HepG2 (cell line): ENCODE results near the gene THADA. TPM values are rescaled to one million over a fixed set of nuclear protein-coding genes. Genes with fewer than 3 reads are reported as not detected.

ENCODE experiments used
- AKAP8 ChIP-seq: sonication (generic); formaldehyde crosslinking; IDR thresholded peaks from 2 replicates; pipeline ENCODE4 v1.5.1; 2020; ENCODE audit warnings: mild to moderate bottlenecking, missing genetic modification reagents
- BRCA1 ChIP-seq: sonication (generic); formaldehyde crosslinking; IDR thresholded peaks from 2 replicates; pipeline ENCODE4 v1.4.0; 2020; ENCODE audit warnings: missing genetic modification reagents
- BRD4 ChIP-seq: sonication (generic); formaldehyde crosslinking; IDR thresholded peaks from 2 replicates; pipeline ENCODE4 v1.4.0; 2020; ENCODE audit warnings: missing genetic modification reagents
- DNMT1 ChIP-seq: sonication (generic); formaldehyde crosslinking; IDR thresholded peaks from 2 replicates; pipeline ENCODE4 v1.5.1; 2020; ENCODE audit warnings: mild to moderate bottlenecking, missing genetic modification reagents
- DRAP1 ChIP-seq: IDR thresholded peaks from 2 replicates; pipeline ENCODE4 v1.6.1; 2016; ENCODE audit warnings: missing genetic modification reagents, missing compliant biosample characterization
- E2F1 ChIP-seq: sonication (generic); formaldehyde crosslinking; IDR thresholded peaks from 2 replicates; pipeline ENCODE4 v1.5.0; 2020; ENCODE audit warnings: missing genetic modification reagents
- EED ChIP-seq: sonication (generic); formaldehyde crosslinking; IDR thresholded peaks from 2 replicates; pipeline ENCODE4 v1.5.0; 2020; ENCODE audit warnings: mild to moderate bottlenecking, missing genetic modification reagents
- ETV6 ChIP-seq: sonication (generic); formaldehyde crosslinking; conservative IDR thresholded peaks from 2 replicates; pipeline ENCODE4 v1.4.0; 2020; ENCODE audit warnings: missing genetic modification reagents
- EZH2 ChIP-seq: conservative IDR thresholded peaks from 2 replicates; pipeline ENCODE4 v1.6.1; 2012; ENCODE audit warnings: mild to moderate bottlenecking, low read depth, low read length, moderate library complexity
- FLYWCH1 ChIP-seq: sonication (generic); formaldehyde crosslinking; IDR thresholded peaks from 2 replicates; pipeline ENCODE4 v1.8.1; 2023; ENCODE audit warnings: mild to moderate bottlenecking, missing genetic modification reagents
- FOXA1 ChIP-seq, 2 experiments: fragments of 450-650 bp in 1 of 2; sonication (generic) in 1 of 2; formaldehyde crosslinking in 1 of 2; IDR thresholded peaks; 2 replicates each; pipeline versions ENCODE4 v1.4.0 to v1.6.1; 2016 to 2020; ENCODE audit warnings: missing genetic modification reagents in 1 of 2
- HNRNPLL ChIP-seq: fragments of 200-400 bp; formaldehyde crosslinking; IDR thresholded peaks from 2 replicates; pipeline ENCODE4 v1.6.1; 2017; ENCODE audit warnings: mild to moderate bottlenecking, low read depth, low read length; ENCODE audit not compliant: poor library complexity, severe bottlenecking
- JUND ChIP-seq: sonication (generic); formaldehyde crosslinking; IDR thresholded peaks from 2 replicates; pipeline ENCODE4 v1.8.0; 2022; ENCODE audit warnings: mild to moderate bottlenecking, missing genetic modification reagents
- MIXL1 ChIP-seq: IDR thresholded peaks from 2 replicates; pipeline ENCODE4 v1.6.1; 2016
- MLLT10 ChIP-seq: sonication (generic); formaldehyde crosslinking; IDR thresholded peaks from 2 replicates; pipeline ENCODE4 v1.4.0; 2020; ENCODE audit warnings: missing genetic modification reagents
- NCOA1 ChIP-seq: sonication (generic); formaldehyde crosslinking; IDR thresholded peaks from 2 replicates; pipeline ENCODE4 v1.9.0; 2021; ENCODE audit warnings: missing genetic modification reagents
- NPAS2 ChIP-seq: sonication (generic); formaldehyde crosslinking; IDR thresholded peaks from 2 replicates; pipeline ENCODE4 v1.8.0; 2022; ENCODE audit warnings: mild to moderate bottlenecking, missing genetic modification reagents, borderline replicate concordance
- RBM22 ChIP-seq: fragments of 200-400 bp; formaldehyde crosslinking; optimal IDR thresholded peaks from 2 replicates; pipeline ENCODE3; 2017; ENCODE audit warnings: mild to moderate bottlenecking, low read length, moderate library complexity
- RFX1 ChIP-seq: fragments of 450-650 bp; IDR thresholded peaks from 2 replicates; pipeline ENCODE4 v1.6.1; 2017
- SAP130 ChIP-seq: IDR thresholded peaks from 2 replicates; pipeline ENCODE4 v1.6.1; 2016; ENCODE audit warnings: low read depth
- TARDBP ChIP-seq: sonication (generic); formaldehyde crosslinking; IDR thresholded peaks from 2 replicates; pipeline ENCODE4 v1.8.0; 2022; ENCODE audit warnings: mild to moderate bottlenecking, missing genetic modification reagents
- ZNF263 ChIP-seq: sonication (generic); formaldehyde crosslinking; IDR thresholded peaks from 2 replicates; pipeline ENCODE4 v1.4.0; 2020; ENCODE audit warnings: missing genetic modification reagents
- ZNF343 ChIP-seq: sonication (generic); formaldehyde crosslinking; IDR thresholded peaks from 2 replicates; pipeline ENCODE4 v1.4.0; 2020; ENCODE audit warnings: mild to moderate bottlenecking, missing genetic modification reagents
- ZNF468 ChIP-seq: sonication (generic); formaldehyde crosslinking; IDR thresholded peaks from 2 replicates; pipeline ENCODE4 v1.8.0; 2022; ENCODE audit warnings: mild to moderate bottlenecking, moderate library complexity, missing genetic modification reagents
- ZNF766 ChIP-seq: sonication (generic); formaldehyde crosslinking; IDR thresholded peaks from 2 replicates; pipeline ENCODE4 v1.5.0; 2020; ENCODE audit warnings: missing genetic modification reagents, borderline replicate concordance
- ZNF781 ChIP-seq: sonication (generic); formaldehyde crosslinking; IDR thresholded peaks from 2 replicates; pipeline ENCODE4 v1.5.1; 2020; ENCODE audit warnings: borderline replicate concordance, mild to moderate bottlenecking, missing genetic modification reagents; ENCODE audit errors: not compliant biosample characterization
- ZNF850 ChIP-seq: sonication (generic); formaldehyde crosslinking; conservative IDR thresholded peaks from 2 replicates; pipeline ENCODE4 v1.9.0; 2021; ENCODE audit warnings: mild to moderate bottlenecking, missing genetic modification reagents
- polyA plus RNA-seq, 8 experiments: library from polyadenylated mRNA; depleted of rRNA in 3 of 8; stranded (reverse) in 7 of 8; unstranded in 1 of 8; fragments of >200 nt; fragmentation: Illumina TruSeq in 4 of 8; extraction: Trizol in 4 of 8; gene quantifications; 2 replicates each; pipeline versions ENCODE4 v1.2.1 to v1.2.3, GENCODE V29; 2011 to 2016; ENCODE audit warnings: low read depth in 4 of 8, missing spikeins in 1 of 8, mixed read lengths in 1 of 8; ENCODE audit not compliant: insufficient read depth in 1 of 8
- total RNA-seq, 5 experiments: library from RNA; depleted of rRNA; stranded (reverse); fragments of >200 nt; fragmentation: Illumina TruSeq; extraction: Trizol; gene quantifications; 2 replicates each; pipeline ENCODE4 v1.2.3, GENCODE V29; 2016; ENCODE audit warnings: low read depth in 1 of 5
- TF ChIP-seq, protein P1 (sequence below): sonication (generic); formaldehyde crosslinking; IDR thresholded peaks from 2 replicates; pipeline ENCODE4 v1.4.0; 2020; ENCODE audit warnings: missing genetic modification reagents

The THADA gene
- total and polyA plus RNA-seq, 2 of the 13 experiments (the other 11 are each of a cell fraction or from before 2014, with no cell fraction given), result 12.7 to 21.7 TPM

- TF ChIP-seq ZNF766 (CRISPR knock-in tag), result no peak
- TF ChIP-seq ETV6 (CRISPR knock-in tag), result peak; percentile 13; the same call in 1 of the 2 replicates
- TF ChIP-seq E2F1 (CRISPR knock-in tag), result peak; percentile 84
- peak; percentile 77; the same call in 1 of the 2 replicates for TF ChIP-seq MIXL1 (CRISPR knock-in tag)
- TF ChIP-seq ZNF781 (CRISPR knock-in tag), result peak; percentile 97
- no peak for TF ChIP-seq DNMT1 (CRISPR knock-in tag)
- TF ChIP-seq RFX1, result peak; percentile 85
- TF ChIP-seq, protein P1, sequence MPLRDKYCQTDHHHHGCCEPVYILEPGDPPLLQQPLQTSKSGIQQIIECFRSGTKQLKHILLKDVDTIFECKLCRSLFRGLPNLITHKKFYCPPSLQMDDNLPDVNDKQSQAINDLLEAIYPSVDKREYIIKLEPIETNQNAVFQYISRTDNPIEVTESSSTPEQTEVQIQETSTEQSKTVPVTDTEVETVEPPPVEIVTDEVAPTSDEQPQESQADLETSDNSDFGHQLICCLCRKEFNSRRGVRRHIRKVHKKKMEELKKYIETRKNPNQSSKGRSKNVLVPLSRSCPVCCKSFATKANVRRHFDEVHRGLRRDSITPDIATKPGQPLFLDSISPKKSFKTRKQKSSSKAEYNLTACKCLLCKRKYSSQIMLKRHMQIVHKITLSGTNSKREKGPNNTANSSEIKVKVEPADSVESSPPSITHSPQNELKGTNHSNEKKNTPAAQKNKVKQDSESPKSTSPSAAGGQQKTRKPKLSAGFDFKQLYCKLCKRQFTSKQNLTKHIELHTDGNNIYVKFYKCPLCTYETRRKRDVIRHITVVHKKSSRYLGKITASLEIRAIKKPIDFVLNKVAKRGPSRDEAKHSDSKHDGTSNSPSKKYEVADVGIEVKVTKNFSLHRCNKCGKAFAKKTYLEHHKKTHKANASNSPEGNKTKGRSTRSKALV (CRISPR knock-in tag), result peak; percentile 84; the same call in 1 of the 2 replicates
- no peak for TF ChIP-seq AKAP8 (CRISPR knock-in tag)
- TF ChIP-seq ZNF343, result peak; percentile 92
- peak; percentile 99 for TF ChIP-seq SAP130
- no peak for TF ChIP-seq JUND (CRISPR knock-in tag)
- TF ChIP-seq NCOA1 (CRISPR knock-in tag), result 0 out of 2 replicates have a peak, but pooled peaks have one; percentile 64
- TF ChIP-seq TARDBP (CRISPR knock-in tag), result peak; percentile 93
- no peak; the same call in 1 of the 2 replicates for TF ChIP-seq EED (CRISPR knock-in tag)
- TF ChIP-seq EZH2, result no peak
- TF ChIP-seq BRCA1, result no peak
- peak; percentile 85 for TF ChIP-seq HNRNPLL
- peak; percentile 90 for TF ChIP-seq DRAP1 (CRISPR knock-in tag)
- no peak; the same call in 1 of the 2 replicates for TF ChIP-seq ZNF468
- TF ChIP-seq MLLT10, result no peak
- peak; percentile 82 for TF ChIP-seq BRD4 (CRISPR knock-in tag)
- no peak for TF ChIP-seq ZNF263 (CRISPR knock-in tag)
- TF ChIP-seq RBM22, result peak; percentile 23
- no peak for TF ChIP-seq NPAS2 (CRISPR knock-in tag)
- no peak for TF ChIP-seq ZNF850 (CRISPR knock-in tag)
- TF ChIP-seq FLYWCH1 (CRISPR knock-in tag), result no peak
- TF ChIP-seq FOXA1 (IDR thresholded peaks at IDR 0.05), result no peak
- TF ChIP-seq FOXA1 (CRISPR knock-in tag; IDR thresholded peaks at IDR 0.05), result peak; percentile 26; the same call in 1 of the 2 replicates
Observed at GRCh38 chr2:43595603-43596412, at the start of gene THADA (continued).
